Mucosa of descending colon (tissue), 3 donors: ENCODE results near the gene LSM3. TPM values are rescaled to one million over a fixed set of nuclear protein-coding genes. Genes with fewer than 3 reads are reported as not detected.

ENCODE experiments used
- ATAC-seq: fragments of 200-7000 bp; cut with Tn5 transposase; one replicate; pipeline ENCODE4 v1.9.1; 2020; ENCODE audit warnings: mild to moderate bottlenecking, moderate library complexity
- DNase-seq, 3 donors: peaks; one replicate each; pipeline ENCODE4 v3.0.0-alpha.2; 2020
- H3K36me3 ChIP-seq: fragments of 200-600 bp; one replicate; pipeline ENCODE4 v1.8.0; 2021; ENCODE audit warnings: low read depth, mild to moderate bottlenecking
- H3K4me1 ChIP-seq: fragments of 200-600 bp; one replicate; pipeline ENCODE4 v1.8.0; 2021; ENCODE audit warnings: low read depth, mild to moderate bottlenecking
- H3K4me3 ChIP-seq: fragments of 200-600 bp; one replicate; pipeline ENCODE4 v1.8.0; 2021; ENCODE audit warnings: mild to moderate bottlenecking
- H3K9me3 ChIP-seq: fragments of 200-600 bp; one replicate; pipeline ENCODE4 v1.8.0; 2021; ENCODE audit warnings: mild to moderate bottlenecking
- CTCF ChIP-seq: fragments of 200-600 bp; IDR thresholded peaks from one replicate; pipeline ENCODE4 v1.8.0; 2022; ENCODE audit warnings: antibody characterized with exemption, mild to moderate bottlenecking
- intact Hi-C, 2 donors: fragments of 100-400 bp; cut with DNase I in 1 of 2; cut with micrococcal nuclease in 1 of 2; formaldehyde crosslinking; loops; one replicate each; pipeline versions ENCODE4 v1.11.0 to v1.11.1; 2022; cut with DNase I, micrococcal nuclease
- total RNA-seq, 3 donors: library from RNA; stranded (reverse); fragmentation: NEBNext Ultra II Directional in 2 of 3; extraction: Animal tissue kit (Norgen Biotek cat#: 25700) in 2 of 3; gene quantifications; one replicate each; pipeline versions ENCODE4 v1.2.1 to v1.2.4, GENCODE V29; 2021 to 2023
- donor health status: DM: no; HTN: no; CAD: no; lungs with moderate emphysema.
- donor health status: DM: no; HTN: no; CAD: no.
- donor health status: DM: no; HTN: yes; CAD: no.

The LSM3 gene
- total RNA-seq, 3 donors from 2014 or later: 8.3 to 13.1 (median 9.8) TPM

GRCh38 chr3:14179795-14180194, 1.2 kb downstream of the LSM3 start:
- no peak for TF ChIP-seq CTCF
- no peak for ATAC-seq

GRCh38 chr3:14181253-14181652, 2.6 kb downstream of the LSM3 start:
- Histone ChIP-seq H3K4me3 (no peak overlapping the region), H3K36me3 (no peaks in the 10 kb centered on the region), H3K9me3 (no peaks in the 10 kb centered on the region), H3K4me1 (peaks cover 6% of the 10 kb centered on the region)
- no peak for TF ChIP-seq CTCF
- intact Hi-C loops: no loop called here
- ATAC-seq (no peak), DNase-seq (no peak)

More at GRCh38 chr3:14179795-14180194, 1.2 kb downstream of the LSM3 start:
- no peaks in the 10 kb centered on the region for H3K36me3 ChIP-seq
- no peaks in the 10 kb centered on the region for H3K9me3 ChIP-seq
- no peak overlapping the region for H3K4me3 ChIP-seq
- intact Hi-C loops: no loop called here
- H3K4me1 ChIP-seq: peaks cover 10% of the 10 kb centered on the region
- no peak for DNase-seq

DNA sequence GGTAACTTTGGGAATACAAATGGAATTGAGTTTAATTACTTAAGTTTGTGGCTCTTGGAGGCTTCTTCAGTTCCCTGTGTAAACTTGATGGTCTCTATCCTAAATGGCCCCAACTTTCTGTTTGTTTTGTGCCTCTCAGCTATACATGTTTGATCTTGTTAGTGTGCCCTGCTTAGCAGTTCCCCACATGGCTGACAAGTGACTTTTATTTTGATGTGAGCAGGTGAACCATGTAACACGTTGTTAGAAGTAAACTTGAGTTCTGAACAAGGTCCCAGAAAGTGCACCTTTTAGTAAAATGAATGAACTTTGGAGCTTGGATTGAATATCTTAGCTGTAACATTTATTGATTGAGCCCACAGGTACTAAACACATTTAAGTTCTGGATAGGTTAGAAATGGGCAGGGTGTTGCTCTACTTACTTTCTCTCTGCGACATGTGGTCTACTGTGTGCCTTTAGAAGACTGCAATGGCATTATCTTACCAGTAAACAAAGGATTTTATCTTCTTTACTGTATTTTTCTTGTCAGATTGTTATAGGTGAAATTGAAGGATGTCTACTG, 4.5 kb downstream of the LSM3 start:
- TF ChIP-seq CTCF: no peak
- intact Hi-C loops: no loop called here
- no peak for ATAC-seq
- no peaks in the 10 kb centered on the region for H3K36me3 ChIP-seq
- H3K4me1 ChIP-seq: peaks cover 4% of the 10 kb centered on the region
- H3K9me3 ChIP-seq: no peaks in the 10 kb centered on the region
- no peak for DNase-seq
- H3K4me3 ChIP-seq: no peak overlapping the region

- H3K36me3 ChIP-seq: no peaks in the 10 kb centered on the region
- H3K4me3 ChIP-seq: no peak overlapping the region
- no peak for ATAC-seq
- no peak for DNase-seq
- no peaks in the 10 kb centered on the region for H3K4me1 ChIP-seq
- intact Hi-C loops: no loop called here
- TF ChIP-seq CTCF: no peak
- H3K9me3 ChIP-seq: no peaks in the 10 kb centered on the region
These were observed 8.3 kb downstream of the LSM3 start for GRCh38 chr3:14186854-14187458.

- no peaks in the 10 kb centered on the region for H3K9me3 ChIP-seq
- ATAC-seq (no peak), DNase-seq (no peak)
- no peak for TF ChIP-seq CTCF
- no peak overlapping the region for H3K4me3 ChIP-seq
- intact Hi-C loops: no loop called here
- no peaks in the 10 kb centered on the region for H3K4me1 ChIP-seq
- H3K36me3 ChIP-seq: no peaks in the 10 kb centered on the region
These were observed 9.6 kb downstream of the LSM3 start for GRCh38 chr3:14188041-14188754.
